GM12872 (cell line): ENCODE results near the gene ASTN2.

Experiments used
- CTCF ChIP-seq: IDR thresholded peaks from 3 replicates; pipeline ENCODE4 v1.5.1; 2011; ENCODE audit warnings: low read depth, mild to moderate bottlenecking, low read length, moderate library complexity; ENCODE audit not compliant: insufficient read depth

ASTN2 gene

GRCh38 chr9:116605060-116605459 lies 809.8 kb downstream of the ASTN2 start:
- TF ChIP-seq CTCF: no peak

- TF ChIP-seq CTCF: no peak
Observed at GRCh38 chr9:116604251-116604650, 810.6 kb downstream of the ASTN2 start.

- TF ChIP-seq CTCF: 0 out of 3 replicates have a peak, but pooled peaks have one; percentile 13
Observed at GRCh38 chr9:116599342-116599884, 815.4 kb downstream of the ASTN2 start.

GRCh38 chr9:116596646-116597045 lies 818.2 kb downstream of the ASTN2 start:
- TF ChIP-seq CTCF: no peak

- TF ChIP-seq CTCF: no peak
Observed at GRCh38 chr9:116594547-116594946, 820.3 kb downstream of the ASTN2 start.

- TF ChIP-seq CTCF: no peak
Observed at GRCh38 chr9:116592970-116593369, 821.9 kb downstream of the ASTN2 start.

- peak; percentile 72 for TF ChIP-seq CTCF
Observed at GRCh38 chr9:116589392-116590354, 825.2 kb downstream of the ASTN2 start.
